Measurements from ENCODE around the gene ESPNL.

The ESPNL gene

DNA sequence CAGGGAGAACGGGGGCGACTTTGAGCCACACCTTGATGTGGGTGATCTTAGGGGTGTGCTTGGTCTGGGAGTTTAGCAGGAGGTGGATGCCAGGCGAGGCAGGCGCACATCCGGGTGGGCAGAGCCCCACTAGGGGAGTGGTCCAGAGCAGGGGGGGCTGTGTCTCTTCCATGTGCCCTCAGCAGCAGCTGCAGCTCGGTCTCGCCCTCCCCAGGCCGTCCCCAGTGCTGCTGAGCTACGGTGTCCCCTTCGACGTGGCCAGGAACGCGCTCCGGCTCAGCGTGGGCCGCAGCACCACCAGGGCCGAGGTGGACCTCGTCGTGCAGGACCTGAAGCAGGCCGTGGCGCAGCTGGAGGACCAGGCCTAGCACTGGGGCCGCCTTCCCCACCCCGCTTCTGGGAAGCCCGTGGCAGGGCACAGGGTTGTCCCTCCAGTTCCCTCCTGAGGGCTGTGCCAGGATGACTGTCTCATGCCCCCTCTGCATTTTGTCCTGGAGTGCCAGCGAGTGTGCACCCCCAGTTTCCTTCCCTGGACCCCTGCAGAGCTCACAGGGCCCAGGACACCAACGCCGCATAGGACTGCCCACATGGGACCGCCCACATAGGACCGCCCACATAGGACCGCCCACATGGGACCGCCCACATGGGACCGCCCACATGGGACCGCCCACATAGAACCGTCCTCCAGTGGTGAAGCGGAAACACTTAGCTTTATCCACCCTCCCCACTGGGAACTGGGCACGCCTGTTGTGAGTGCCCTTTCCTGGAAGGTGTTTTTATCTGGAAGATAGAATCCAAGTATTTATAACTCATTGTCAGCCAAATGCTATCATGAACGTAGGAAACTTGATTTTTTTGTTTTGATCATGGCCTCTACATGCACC is 1.9 kb upstream of the ESPNL start:
- no peak for DNase-seq (ENCODE audit: low read depth)

DNA sequence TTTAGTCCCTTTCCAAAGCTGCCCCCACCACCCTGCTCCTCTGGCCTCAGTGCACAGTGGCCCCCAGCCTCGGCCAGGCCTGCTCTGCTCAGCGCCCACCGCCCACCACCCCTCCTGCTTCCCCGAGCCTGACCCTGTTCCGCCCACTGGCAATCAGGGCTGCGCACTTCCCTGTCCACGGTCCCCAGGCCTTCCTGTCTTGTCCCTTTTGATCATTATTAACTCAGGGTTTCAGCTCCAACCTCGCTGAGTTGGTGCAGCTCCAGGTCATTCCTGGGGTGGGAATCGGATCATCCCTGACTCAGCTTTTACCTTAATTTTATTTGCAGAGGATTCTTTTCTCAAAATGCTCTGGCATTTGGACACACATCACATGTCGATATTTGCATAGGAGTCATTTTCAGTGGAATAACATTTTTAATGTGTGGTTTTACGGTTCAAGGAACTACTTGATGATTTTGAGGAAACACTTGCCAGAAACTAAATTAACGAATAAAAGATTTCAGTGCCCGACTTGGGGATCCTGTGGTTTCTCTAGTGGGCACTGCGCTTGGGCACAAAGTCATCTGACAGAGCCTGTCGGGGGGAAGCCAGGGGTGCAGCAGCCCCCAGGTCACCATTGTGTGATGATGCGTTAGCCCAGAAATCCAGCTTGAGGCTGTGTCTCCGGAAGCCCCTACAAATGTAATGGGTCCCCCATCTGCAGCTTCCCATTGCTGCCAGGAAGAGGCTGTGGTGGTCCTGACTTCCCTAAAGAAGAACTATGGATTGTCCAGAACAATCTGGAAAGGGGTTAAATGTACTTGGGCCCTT is 1.0 kb upstream of the ESPNL start:
- no peak for DNase-seq (ENCODE audit: low read depth)

DNA sequence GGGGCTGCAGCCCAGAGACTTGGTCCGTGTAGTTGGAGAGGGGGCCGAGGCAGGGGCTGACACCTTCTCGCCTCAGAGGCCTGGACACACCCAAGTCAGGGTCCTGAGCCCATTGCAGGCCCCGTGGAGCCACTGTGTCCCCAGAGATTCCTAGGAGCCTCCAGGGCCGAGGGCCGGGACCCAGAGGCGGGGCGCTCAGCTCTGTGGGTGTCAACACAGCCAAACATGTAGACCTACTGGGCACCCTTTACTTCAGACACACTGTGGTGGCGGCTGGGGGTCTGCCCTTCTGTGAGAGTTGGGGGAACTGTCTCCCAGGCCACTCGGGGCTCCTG is 459 bp upstream of the ESPNL start:
- DNase-seq (ENCODE audit: low read depth), result no peak

DNA sequence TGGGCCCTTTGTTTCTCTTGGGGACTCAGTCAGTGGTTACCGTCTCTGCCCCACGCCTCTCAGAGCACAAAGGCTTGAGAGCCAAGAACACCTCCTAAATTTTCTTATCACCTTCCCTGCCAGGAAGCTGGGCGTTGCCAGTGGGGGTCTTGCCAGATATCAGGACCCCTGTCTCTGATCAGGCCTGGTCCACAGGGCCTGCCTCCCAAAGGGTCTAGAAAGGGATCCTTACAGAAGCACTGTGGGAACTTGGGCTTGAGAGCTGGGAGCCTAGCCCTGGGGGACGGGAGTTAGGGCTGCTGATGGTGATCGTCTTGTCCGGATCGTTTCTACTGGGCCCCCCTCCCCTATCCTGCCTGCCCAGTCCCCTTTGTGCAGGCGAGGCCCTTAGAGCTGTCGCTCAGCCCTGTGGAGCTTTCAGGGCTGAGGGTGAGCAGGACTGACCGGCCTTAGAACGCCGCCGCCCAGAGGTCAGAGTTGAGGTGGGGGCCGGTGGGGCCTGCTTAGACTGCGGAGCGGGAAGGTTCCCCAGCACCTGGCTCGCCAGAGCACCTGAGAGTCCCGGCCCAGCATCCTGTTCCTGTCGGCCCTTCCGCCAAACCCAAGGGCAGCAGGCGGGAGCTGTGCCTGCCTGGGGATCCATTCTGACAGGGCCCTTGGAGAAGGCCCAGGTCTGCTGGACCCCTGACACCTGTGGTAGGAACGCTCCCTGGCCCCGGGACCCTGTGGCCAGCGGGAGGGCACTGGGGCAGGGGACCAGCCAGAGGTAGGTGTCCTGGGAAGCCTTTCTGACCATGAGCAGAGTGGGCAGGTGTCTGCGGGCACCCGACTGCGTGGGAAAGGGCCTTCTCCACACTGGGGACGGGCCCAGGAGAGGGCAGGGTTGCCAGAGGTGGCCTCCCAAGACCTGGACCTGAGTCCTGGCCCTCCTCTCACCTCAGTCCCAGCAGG is 956 bp downstream of the ESPNL start:
- DNase-seq (ENCODE audit: low read depth), result no peak

DNA sequence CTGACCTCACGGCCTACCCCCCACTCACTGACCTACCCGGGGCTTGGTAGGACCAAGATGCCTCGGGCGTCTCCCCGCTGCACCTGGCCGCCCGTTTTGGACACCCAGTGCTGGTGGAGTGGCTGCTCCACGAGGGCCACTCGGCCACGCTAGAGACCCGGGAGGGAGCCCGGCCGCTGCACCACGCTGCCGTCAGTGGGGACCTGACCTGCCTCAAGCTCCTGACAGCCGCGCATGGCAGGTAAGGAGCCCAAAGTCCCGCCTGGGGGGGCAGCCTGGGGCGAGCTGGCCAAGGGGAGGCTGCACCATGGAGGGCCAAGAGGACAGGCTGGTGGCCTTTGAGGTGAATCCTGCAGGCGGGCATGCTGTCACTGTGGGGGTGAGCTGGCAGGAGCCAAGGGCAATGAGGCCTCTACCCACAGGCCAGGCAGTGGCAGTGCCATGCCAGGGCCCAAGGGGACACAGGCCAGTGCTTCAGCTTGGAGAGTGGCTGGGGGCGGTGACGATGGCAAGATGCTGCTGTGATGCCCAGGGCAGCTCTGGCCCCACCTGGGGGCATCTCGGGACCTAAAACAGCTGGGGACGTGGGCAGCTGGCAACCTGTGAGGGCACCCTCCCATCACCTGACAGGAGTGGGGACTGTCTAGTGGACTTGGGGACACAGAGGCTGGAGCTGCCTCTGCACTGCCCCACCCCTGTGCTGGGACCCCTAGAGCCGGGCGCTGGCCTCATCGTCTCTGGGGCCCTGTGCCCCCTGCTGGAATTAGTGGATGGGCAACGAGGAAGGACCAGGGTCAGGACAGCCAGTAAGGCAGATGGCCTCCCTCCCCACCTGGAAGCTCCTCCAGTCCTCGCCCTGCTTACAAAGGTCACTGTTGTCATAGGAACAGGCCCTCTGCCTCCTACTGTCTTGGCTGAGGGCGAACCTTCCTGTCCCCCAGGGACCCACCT is 2.0 kb downstream of the ESPNL start:
- no peak for DNase-seq (ENCODE audit: low read depth)

DNA sequence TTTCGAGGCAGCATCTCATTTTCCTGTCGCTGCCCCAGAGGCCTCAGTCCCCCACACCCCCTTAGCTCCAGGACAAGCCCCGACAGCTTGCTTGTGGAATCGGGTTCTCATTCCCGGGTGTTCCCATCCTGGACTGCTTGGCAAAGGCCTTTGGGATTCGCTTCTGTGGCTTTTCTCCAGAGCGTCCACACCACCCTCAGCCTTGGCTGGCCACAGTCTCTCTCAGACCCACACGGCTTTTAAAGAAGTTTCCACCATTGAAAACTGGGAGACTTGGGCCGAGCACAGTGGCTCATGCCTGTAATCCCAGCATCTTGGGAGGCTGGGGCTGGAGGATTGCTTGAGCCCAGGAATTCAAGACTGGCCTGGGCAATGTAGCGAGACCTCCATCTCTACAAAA is 2.7 kb downstream of the ESPNL start:
- no peak for DNase-seq (ENCODE audit: low read depth)

DNA sequence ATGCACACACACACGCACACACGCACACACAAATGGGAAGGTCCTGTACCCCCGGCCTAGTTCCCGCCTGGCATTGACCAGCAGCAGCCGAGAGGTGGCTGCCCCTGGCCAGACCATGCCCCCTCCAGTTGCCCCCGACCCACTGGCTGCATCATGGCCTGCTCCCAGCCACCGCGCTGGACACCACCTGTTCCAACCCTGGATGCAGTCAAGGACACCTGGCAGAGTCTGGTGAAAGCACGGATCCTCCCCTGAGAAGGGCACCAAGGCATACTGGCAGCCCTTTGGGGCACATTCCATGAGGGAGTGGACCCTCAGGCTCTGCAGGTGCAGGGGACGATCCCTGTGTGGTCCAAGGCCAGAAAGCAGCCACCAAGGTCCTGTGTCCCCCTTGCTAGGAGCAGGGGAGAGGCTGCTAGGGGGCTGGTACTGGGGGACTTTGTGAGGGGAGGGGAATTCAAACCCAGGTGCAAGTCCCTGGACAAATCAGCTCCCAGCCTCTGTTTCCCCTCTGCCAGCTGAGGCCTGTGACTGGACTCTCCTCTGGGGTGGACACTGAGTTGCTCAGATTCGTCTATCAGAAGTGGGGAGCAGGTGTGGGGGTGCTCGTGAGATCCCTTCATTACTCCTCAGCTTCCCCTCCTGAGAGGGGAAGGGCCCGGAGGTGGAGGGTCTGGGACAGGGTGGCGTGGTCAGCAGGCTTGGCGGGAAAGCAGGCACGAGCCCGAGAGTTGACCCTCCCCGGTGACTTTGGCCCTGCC is 3.5 kb downstream of the ESPNL start:
- DNase-seq (ENCODE audit: low read depth), result no peak

DNA sequence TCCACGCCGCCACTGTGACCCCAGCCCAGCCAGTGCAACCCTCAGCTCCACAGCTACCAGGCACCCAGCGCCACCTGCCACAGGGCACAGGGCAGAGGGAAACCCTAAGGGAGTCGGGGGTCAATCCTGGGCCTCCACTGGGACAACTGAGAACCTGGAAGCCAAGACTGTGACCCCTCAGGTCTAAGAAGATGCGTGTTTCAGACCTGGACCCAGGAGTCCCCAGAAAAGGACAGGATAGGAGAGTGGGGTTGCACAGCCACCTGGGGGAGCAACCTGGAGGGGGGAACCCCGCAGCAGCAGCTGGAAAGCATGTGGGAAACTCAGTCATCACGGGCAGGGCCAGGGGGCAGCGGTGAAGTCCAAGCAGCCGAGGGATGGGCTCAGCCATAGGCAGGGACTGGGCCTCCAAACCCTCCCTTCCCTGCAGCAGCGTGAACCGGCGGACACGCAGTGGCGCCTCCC is 4.1 kb downstream of the ESPNL start:
- no peak for DNase-seq (ENCODE audit: low read depth)

DNA sequence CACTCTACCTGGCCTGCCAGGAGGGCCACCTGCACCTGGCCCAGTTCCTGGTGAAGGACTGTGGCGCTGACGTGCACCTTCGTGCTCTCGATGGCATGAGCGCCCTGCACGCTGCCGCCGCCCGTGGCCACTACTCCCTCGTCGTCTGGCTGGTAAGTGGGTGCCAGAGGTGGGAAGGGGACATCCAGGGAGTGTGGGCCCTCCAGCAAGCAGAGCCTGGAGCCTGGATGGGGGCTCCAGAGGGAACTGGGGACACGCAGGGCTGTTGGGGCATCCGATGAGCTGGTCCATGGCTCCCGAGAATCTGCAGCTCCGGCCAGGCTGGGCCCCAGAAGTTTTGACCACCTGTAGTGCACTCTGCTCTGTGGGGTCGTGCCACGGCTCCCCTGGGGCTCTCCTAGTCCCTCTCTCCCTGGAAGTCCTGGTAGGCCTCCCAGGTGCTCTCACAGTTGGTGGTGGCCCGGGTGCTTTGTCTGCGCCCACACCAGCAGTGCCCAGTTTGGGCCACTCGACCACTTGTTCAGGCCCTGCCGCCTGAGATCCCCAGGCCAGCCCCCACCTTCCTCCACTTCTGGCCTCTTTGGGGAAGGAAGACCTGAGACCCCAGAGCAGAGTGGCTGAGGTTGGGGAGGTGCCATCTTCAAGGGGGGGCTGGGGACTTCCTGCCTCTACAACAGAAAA is 4.7 kb downstream of the ESPNL start:
- no peak for DNase-seq (ENCODE audit: low read depth)

DNA sequence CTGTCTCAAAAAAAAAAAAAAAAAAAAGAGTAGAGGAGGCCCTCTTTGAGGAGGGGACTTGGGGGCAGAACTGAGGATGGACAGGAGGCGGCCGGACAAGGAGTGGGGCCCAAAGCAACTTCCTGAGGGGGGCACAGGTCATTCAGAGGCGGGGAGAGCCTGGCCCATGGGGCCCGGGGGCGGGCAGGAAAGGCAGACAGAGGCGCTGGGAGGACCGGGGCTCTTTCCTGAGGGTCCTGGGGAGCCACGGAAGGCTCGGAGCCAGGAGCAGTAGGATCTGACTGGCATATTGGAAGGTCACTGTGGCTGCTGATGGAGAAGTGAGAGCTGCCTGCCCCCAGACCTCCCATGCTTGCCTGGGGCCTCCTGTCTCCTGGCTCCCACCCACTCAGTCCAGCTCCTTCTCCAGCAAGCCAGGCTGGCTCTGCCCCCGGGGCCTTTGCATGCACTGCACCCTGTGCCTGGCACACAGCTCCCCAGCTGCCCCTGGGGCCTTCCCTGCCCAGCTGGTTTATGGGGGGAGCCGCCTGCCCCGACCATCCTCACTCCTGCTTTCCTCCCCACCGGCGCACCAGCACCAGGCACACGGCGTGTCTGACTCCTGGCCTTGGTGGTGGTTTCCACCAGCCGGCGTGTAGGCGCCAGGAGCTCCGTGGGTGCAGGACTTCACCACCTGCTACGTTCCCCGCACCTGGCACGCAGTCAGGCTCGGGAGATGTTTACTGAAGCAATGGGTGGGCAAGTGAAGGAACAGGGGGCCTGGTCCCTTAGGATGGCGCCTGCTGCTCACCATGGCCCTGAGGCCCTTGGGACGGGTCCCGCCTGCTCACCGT is 5.6 kb downstream of the ESPNL start:
- no peak for DNase-seq (ENCODE audit: low read depth)

DNA sequence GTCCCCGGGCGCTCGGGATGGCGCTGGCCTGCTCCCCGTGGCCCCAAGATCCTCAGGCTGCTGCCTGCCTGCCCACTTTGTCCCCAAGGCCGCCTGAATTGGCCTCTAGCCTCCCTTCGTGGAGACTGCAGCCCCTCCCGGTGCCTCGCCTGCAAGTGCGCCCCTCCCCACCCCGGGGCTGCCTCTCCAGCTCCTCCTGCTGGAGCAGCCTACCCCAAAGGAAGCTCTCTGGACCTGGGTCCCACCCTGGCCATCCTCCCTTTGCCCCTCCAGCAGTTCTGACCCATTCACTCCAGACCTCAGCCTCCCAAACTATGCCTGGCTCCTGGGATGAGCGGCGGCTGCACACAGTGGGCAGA is 6.2 kb downstream of the ESPNL start:
- no peak for DNase-seq (ENCODE audit: low read depth)

DNA sequence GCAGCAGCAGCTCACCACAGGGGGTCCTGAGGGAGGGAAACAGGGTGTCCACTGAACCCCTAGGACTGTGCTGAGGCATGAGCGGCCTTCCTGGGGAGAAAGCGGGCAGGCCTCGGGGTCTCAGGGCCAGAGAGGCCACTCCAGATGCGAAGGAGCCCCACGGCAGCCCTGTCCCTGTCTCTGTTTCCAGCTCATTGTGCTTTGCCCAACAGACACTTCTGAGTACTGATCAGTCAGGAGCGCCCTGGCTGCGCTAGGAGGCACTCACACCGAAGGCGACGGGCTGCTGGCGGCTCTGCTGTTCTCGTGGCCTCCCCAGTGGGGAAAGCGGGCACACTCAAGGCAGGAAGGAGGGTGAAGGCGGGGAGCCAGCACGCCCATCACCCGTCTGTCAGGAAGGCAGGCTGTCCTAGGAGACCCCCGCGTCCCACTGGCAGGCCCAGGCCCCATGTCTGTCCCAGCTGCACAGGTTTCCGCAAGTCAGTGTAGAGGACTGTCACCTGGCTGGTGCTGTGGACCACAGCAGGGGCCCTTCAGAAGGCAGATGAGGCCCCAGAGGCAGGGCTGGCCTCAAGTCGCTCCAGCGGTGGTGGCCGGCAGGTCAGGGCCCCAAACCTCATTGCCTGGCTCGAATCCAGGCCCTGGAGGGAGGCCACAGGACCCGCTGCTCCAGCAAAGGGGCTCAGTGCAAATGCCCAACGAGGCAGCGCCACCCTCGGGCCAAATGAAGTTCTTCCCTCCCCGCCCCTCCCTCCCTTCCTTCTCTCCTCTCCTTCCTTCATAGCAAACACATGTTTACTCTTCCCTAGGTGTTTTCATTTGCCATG is 6.8 kb downstream of the ESPNL start:
- DNase-seq (ENCODE audit: low read depth), result no peak

DNA sequence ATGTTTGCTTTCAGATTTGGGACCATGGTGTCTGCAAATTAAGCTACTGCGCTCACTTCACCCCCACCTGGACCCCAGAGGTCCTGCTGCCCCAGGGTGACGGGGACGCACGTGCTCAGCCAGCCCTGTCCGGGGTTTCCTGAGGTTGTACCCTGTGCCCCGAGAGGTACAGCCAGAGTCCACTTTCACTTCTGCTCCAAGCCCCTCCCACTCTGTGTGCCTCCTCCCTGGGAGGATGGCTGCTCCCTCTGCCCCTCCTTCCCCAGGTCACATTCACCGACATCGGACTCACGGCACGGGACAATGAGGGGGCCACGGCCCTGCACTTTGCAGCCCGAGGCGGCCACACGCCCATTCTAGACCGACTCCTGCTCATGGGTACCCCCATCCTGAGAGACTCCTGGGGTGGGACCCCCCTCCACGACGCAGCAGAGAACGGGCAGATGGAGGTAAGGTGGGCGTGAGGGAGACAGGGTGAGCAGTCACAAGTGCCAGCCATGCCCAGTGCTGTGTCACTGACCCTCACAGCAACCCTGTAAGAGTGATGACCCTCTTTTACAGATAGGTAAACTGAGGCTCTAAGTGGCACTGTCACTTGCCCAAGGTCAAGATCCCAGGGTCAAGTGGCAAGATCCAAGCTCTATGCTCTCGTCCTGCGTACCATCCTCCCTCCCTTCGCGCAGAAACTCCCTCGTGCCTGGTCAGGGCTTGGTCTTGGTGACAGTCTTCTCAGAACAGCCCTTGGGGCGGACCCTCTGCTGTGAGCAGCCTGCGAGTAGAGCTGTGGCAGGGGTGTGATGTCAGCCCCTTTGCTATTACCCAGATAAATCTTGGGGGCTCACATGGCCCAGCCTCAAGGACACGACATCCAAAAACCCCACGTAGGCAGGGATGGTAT is 7.6 kb downstream of the ESPNL start:
- no peak for DNase-seq (ENCODE audit: low read depth)

DNA sequence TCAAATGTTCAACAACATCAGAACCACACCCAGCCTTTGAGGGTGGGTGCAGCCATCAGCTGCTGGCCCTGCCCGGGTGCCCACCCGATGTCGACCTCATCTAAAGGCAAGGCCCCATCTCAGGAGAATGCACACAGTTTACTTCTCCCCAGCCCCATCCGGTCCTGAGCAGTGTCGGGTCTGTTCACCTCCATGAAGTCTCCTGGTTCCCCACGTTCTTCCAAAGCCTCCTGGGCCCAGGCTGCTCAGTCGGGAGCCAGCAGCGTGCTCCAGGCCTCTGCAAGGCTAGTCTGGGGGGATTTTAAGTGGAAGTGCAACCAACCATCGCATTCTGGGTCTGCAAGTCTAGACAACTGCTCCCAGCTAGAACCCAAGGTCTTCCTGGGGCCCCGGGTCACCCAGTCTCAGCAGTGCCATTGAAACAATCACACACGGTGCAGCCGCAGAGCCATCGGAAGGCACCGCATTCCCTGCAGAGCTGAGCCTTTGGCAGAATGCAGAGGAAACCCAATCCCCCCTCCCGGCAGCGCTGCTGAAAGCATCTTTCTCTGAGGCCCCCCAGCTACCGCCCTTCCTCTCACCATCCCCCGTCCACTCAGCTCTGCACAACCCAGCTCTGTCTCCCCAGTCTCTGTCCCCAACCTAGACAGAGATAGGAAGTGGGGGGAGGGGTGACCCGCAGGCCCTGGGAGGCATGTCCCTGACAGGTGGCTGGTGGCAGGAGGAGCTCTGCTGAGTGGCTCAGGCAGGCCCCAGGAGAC is 8.5 kb downstream of the ESPNL start:
- no peak for DNase-seq (ENCODE audit: low read depth)

DNA sequence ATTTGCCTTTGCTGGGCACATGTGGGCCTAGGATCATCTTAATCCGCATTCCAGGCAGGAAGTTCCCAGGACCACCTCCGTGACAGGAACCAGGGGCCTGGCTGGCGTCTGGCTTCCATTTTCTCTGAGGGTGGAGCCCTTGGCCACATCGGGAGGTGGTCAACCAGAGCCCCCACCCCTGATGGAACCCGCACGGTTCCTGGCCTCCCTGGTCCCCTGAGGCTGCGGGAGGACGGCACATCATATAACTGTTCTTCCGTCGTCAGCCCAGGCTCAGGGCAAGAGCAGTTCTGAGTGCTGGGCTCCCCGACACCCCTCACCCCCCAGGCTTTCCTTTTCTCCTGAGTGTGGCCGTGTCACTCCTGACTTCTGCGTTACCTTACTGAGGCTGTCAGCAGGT is 13.5 kb downstream of the ESPNL start:
- DNase-seq (ENCODE audit: low read depth), result no peak

DNA sequence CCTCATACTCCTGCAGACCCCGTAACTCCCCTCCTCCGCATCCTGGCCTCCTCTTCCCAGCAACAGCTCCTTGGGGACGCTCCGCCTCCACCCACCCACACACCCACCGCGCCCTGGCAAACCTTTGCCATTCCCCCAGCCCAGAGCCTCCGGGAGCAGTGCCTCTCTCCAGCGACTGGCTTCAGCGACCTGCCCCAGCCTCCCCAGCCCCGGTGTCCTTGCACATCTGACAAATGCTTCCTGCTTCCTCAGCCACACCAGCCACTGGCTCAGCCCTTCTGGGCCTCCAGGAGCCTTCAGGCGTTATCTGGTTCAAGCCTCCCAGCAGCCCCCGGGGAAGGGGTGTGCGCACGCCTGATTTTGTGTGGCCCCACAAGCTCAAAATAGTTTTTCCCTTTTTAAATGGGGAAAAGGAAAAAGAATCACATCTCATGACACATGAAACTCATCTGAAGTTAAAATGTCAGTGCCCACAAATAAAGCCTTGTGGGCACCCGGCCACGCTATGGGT is 14.2 kb downstream of the ESPNL start:
- no peak for DNase-seq (ENCODE audit: low read depth)

All from stimulated activated CD8-positive, alpha-beta memory T cell treated with anti-CD3 and anti-CD28 coated beads, Interleukin-12 subunit alpha, Interleukin-12 subunit beta, amount 100 ng/mL, for 1 hour (primary cell).